GM12892 (cell line): Measurements from ENCODE around the gene MBD3L3.
"Not testable (repeated sequence)": the region's sequence is repeated elsewhere in the genome, so short reads cannot be mapped to it uniquely, and the experiment has no call there.

ENCODE experiments used
- POLR2A ChIP-seq: IDR thresholded peaks from 2 replicates; pipeline ENCODE4 v1.6.1; 2011; ENCODE audit warnings: low read depth, low read length, control low read depth
- TAF1 ChIP-seq: IDR thresholded peaks from 2 replicates; pipeline ENCODE4 v1.6.1; 2011; ENCODE audit warnings: low read depth, mild to moderate bottlenecking, control low read depth, low read length, borderline replicate concordance

- TF ChIP-seq POLR2A, TAF1: not testable (repeated sequence)
These were observed 5.6 kb downstream of the MBD3L3 start for GRCh38 chr19:7052896-7053295.
